Stimulated activated naive CD8-positive, alpha-beta T cell treated with anti-CD3 and anti-CD28 coated beads, Interleukin-15, amount 100 ng/mL, for 72 hours (primary cell): Measurements from ENCODE around the gene C8G.

ENCODE experiments used
- ATAC-seq: fragments of 150-1000 bp; cut with Tn5 transposase; 2 replicates; pipeline ENCODE4 v1.10.0; 2021; ENCODE audit warnings: mild to moderate bottlenecking, moderate library complexity
- DNase-seq, 2 donors: peaks; one replicate each; pipeline ENCODE4 v3.0.0; 2021 to 2022
- H3K27ac Mint-ChIP-seq, 2 donors: one replicate each; pipeline ENCODE4 v1.8.0; 2022; ENCODE audit warnings: mild to moderate bottlenecking in 2 of 2, mixed read lengths in 2 of 2, moderate library complexity in 2 of 2
- H3K27me3 Mint-ChIP-seq: one replicate; pipeline ENCODE4 v1.8.0; 2022; ENCODE audit warnings: mixed read lengths
- H3K4me1 Mint-ChIP-seq: one replicate; pipeline ENCODE4 v1.8.0; 2022; ENCODE audit warnings: mild to moderate bottlenecking, mixed read lengths
- H3K4me3 Mint-ChIP-seq, 2 donors: one replicate each; pipeline ENCODE4 v1.8.0; 2022; ENCODE audit warnings: mild to moderate bottlenecking in 2 of 2, mixed read lengths in 2 of 2, moderate library complexity in 1 of 2
- H3K9me3 Mint-ChIP-seq, 2 donors: one replicate each; pipeline ENCODE4 v1.8.0; 2022; ENCODE audit warnings: mixed read lengths in 2 of 2

Gene C8G

GRCh38 chr9:136974817-136975535 is 29.9 kb downstream of the C8G start:
- H3K9me3 Mint-ChIP-seq = no peaks in the 10 kb centered on the region
- H3K27me3 Mint-ChIP-seq = no peaks in the 10 kb centered on the region
- ATAC-seq (no peak), DNase-seq (no peak)
- no peak overlapping the region for H3K27ac Mint-ChIP-seq
- no peak overlapping the region for H3K4me3 Mint-ChIP-seq
- H3K4me1 Mint-ChIP-seq = peaks cover 43% of the 10 kb centered on the region

DNA sequence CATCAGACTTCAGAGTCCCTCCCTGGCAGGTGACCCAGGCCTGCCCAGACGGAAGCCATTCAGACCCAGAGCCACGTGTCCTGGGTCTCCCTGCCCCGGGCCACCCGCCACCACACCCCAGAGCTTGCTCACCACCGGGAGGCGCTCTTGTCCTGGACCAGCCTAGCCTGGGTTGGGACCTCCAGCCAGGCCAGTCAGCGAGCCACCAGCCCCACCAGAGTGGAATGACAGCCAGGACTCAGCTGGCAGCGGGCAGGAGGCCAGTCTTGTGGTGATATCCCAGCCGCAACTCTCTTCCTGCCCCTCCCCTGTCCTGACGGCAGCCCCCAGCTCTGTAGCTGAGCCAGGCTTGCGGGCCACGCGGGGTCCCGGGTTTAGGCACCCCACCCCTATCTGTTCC is 30.6 kb downstream of the C8G start:
- H3K27me3 Mint-ChIP-seq = no peaks in the 10 kb centered on the region
- H3K27ac Mint-ChIP-seq = no peak overlapping the region
- no peak overlapping the region for H3K4me3 Mint-ChIP-seq
- peak in 1 of 2 donors; percentile 56 for DNase-seq
- peaks cover 37% of the 10 kb centered on the region for H3K4me1 Mint-ChIP-seq
- peak; percentile 19 for ATAC-seq
- no peaks in the 10 kb centered on the region for H3K9me3 Mint-ChIP-seq

- Mint-ChIP-seq H3K4me3 (peak within 1 kb of the TSS; percentile 22 to 51), H3K4me1 (peaks cover 36% of the 10 kb centered on the region), H3K27me3 (no peaks in the 10 kb centered on the region), H3K27ac (no peak within 1 kb of the TSS), H3K9me3 (no peaks in the 10 kb centered on the region)
- DNase-seq (no peak), ATAC-seq (no peak)
These were observed 32.2 kb downstream of the C8G start, which contains the start of gene PTGDS for GRCh38 chr9:136977223-136977622. PTGDS (plus strand) TSS chr9:136977504; CDS start chr9:136977579, 75 bp downstream.

GRCh38 chr9:136977649-136978072 is 32.6 kb downstream of the C8G start:
- Mint-ChIP-seq H3K27ac (no peak overlapping the region), H3K9me3 (no peaks in the 10 kb centered on the region), H3K27me3 (no peaks in the 10 kb centered on the region), H3K4me3 (peak overlapping the region; percentile 22 to 51), H3K4me1 (peaks cover 36% of the 10 kb centered on the region)
- ATAC-seq (no peak), DNase-seq (no peak)

- Mint-ChIP-seq H3K4me1 (peaks cover 36% of the 10 kb centered on the region), H3K4me3 (peak overlapping the region in 1 of 2 donors; percentile 22), H3K27me3 (peaks cover under 1% of the 10 kb centered on the region), H3K9me3 (no peaks in the 10 kb centered on the region), H3K27ac (no peak overlapping the region)
- ATAC-seq (peak; percentile 16), DNase-seq (peak; percentile 61 to 69)
These were observed 33.2 kb downstream of the C8G start for GRCh38 chr9:136978073-136978864.

DNA sequence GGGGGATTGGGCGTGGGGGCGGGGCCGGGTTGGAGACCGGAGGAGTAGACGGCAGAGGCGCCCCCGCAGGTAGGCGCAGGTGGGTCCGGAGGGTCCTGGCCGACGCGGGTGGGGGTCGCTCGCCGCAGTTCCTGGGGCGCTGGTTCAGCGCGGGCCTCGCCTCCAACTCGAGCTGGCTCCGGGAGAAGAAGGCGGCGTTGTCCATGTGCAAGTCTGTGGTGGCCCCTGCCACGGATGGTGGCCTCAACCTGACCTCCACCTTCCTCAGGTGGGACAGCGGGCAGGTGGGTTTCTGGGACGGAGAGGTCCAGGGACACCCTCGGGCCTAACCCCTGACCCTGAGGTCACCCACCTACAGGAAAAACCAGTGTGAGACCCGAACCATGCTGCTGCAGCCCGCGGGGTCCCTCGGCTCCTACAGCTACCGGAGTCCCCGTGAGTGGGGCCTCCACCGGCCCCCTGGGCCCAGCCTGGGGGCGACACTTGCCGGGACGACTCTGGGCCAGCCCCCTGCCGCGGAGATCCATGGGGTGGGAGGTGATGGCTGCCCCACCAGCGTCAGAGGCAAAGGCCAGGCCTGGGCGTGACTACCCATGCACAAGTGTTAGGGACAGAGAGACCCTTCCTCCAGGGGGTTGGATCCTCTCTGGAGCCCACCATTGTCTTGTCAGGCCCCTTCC is 34.0 kb downstream of the C8G start:
- no peak overlapping the region for H3K27ac Mint-ChIP-seq
- no peaks in the 10 kb centered on the region for H3K9me3 Mint-ChIP-seq
- ATAC-seq (no peak), DNase-seq (no peak)
- no peak overlapping the region for H3K4me3 Mint-ChIP-seq
- peaks cover 34% of the 10 kb centered on the region for H3K4me1 Mint-ChIP-seq
- peaks cover 7% of the 10 kb centered on the region for H3K27me3 Mint-ChIP-seq

DNA sequence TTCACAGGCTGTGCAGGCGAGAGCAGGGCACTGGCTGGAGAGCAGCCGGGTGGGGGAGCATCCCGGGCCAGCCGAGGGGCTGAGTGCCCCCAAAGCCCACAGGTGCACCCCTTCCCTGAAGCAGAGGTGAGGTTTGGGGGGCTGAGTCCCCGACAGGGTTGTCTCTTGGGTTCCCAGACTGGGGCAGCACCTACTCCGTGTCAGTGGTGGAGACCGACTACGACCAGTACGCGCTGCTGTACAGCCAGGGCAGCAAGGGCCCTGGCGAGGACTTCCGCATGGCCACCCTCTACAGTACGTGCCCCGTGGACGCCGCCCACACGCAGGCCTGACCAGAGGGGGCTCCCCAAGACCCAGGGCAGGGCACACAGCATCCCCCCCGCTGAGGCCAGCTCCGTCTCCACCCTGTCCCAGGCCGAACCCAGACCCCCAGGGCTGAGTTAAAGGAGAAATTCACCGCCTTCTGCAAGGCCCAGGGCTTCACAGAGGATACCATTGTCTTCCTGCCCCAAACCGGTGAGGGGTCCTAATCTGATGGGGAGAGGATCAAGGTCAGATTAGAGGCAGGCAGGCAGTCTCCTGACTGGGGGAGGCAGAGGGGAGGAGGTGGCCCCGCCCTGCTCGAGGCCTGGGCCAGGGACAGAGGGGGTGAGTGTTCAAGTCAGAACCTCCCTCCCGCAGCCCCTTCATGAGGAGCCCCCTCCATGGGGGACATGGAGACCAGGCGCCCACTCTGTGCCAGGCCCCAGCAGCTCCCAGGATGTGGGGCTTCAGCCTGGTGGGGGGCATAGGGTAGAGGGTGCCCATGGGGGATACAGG is 34.9 kb downstream of the C8G start:
- ATAC-seq (no peak), DNase-seq (no peak)
- H3K27ac Mint-ChIP-seq = no peak overlapping the region
- H3K27me3 Mint-ChIP-seq = peaks cover 14% of the 10 kb centered on the region
- no peak overlapping the region for H3K4me3 Mint-ChIP-seq
- H3K9me3 Mint-ChIP-seq = no peaks in the 10 kb centered on the region
- H3K4me1 Mint-ChIP-seq = peaks cover 27% of the 10 kb centered on the region

GRCh38 chr9:136980669-136981478 is 35.8 kb downstream of the C8G start:
- ATAC-seq (no peak), DNase-seq (no peak)
- H3K4me3 Mint-ChIP-seq = no peak overlapping the region
- H3K27ac Mint-ChIP-seq = no peak overlapping the region
- peaks cover 18% of the 10 kb centered on the region for H3K4me1 Mint-ChIP-seq
- H3K27me3 Mint-ChIP-seq = peaks cover 18% of the 10 kb centered on the region
- no peaks in the 10 kb centered on the region for H3K9me3 Mint-ChIP-seq

DNA sequence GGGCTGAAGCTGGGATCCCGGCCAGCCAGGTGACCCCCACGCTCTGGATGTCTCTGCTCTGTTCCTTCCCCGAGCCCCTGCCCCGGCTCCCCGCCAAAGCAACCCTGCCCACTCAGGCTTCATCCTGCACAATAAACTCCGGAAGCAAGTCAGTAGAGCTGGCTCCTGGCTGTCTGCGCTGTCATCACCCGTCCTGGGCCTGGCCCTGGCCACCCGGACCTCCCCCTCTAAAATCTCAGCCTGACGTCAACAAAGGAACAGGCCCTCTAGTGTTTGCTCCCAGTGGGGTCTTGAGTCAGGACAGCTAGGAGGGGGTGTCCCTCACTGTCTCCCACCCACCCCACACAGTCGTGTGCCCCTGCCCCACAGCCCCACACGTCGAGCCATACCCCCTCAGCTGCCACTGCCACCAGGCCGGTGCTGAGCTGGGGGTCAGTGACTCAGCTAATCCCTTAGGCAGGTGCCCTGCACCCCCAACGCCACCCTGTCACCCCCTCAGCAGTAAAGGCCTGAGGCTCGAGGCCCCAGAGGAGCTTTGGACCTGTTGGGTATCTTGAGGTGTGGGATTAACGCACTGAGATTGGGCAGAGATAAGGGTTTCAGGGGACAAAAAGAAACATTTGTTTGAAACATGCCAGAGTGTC is 36.7 kb downstream of the C8G start:
- ATAC-seq (no peak), DNase-seq (no peak)
- Mint-ChIP-seq H3K4me1 (peaks cover 10% of the 10 kb centered on the region), H3K27ac (no peak overlapping the region), H3K9me3 (no peaks in the 10 kb centered on the region), H3K4me3 (no peak overlapping the region), H3K27me3 (peaks cover 24% of the 10 kb centered on the region)

DNA sequence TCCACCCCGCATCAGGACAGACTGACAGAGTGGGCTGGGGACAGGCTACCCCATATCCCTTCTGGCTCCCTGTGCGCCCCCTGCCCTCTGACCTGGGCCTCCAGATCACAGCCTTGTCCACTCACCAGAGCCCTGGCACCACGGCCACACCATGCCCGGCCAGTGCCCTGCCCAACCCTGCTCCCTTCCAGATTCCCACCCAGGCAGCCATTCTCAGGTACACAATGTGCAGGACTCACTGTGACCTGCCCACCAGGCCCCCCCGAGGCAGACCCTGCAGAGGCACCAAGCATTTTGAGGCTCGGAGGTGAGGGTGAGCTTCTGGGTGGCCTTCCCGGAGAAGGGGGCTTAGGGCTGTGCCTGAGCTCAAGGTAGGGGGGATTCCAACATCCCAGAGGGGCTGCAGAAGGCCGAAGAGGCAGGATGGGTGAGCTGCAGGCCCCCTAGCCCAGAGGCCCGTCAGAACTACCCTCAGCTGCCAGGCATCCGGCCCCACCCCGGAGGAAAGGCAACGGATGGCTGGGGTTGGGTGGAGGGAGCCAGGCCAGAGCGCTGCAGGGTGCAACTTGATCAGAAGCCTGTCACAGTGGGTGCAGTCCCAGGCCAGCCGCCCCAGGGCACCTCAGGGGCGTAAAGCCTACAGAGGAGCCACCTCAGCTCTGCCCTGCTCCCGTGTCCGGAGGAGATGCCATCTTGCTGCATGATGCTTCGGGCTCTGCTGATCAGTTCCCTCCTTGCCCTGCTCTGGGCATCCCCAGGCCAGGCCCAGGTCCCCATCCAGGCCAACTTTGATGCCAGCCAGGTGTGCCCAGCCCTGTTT is 37.4 kb downstream of the C8G start, which contains the start of gene LCNL1:
Gene LCNL1 (plus strand): TSS at position 762 of the 820 bp plus-strand sequence. CDS start 594 bp downstream, outside the sequence.
- H3K9me3 Mint-ChIP-seq = no peaks in the 10 kb centered on the region
- H3K27ac Mint-ChIP-seq = no peak within 1 kb of the TSS
- DNase-seq (no peak), ATAC-seq (no peak)
- H3K4me1 Mint-ChIP-seq = peaks cover 3% of the 10 kb centered on the region
- H3K4me3 Mint-ChIP-seq = no peak within 1 kb of the TSS
- H3K27me3 Mint-ChIP-seq = peaks cover 30% of the 10 kb centered on the region

- Mint-ChIP-seq H3K9me3 (no peaks in the 10 kb centered on the region), H3K4me3 (no peak overlapping the region), H3K4me1 (no peaks in the 10 kb centered on the region), H3K27ac (no peak overlapping the region), H3K27me3 (peaks cover 37% of the 10 kb centered on the region)
- ATAC-seq (no peak), DNase-seq (no peak)
These were observed 38.1 kb downstream of the C8G start for GRCh38 chr9:136983167-136983566.

- no peak overlapping the region for H3K4me3 Mint-ChIP-seq
- no peaks in the 10 kb centered on the region for H3K9me3 Mint-ChIP-seq
- DNase-seq (no peak), ATAC-seq (no peak)
- peaks cover 38% of the 10 kb centered on the region for H3K27me3 Mint-ChIP-seq
- no peaks in the 10 kb centered on the region for H3K4me1 Mint-ChIP-seq
- no peak overlapping the region for H3K27ac Mint-ChIP-seq
These were observed 38.7 kb downstream of the C8G start for GRCh38 chr9:136983656-136984314.

DNA sequence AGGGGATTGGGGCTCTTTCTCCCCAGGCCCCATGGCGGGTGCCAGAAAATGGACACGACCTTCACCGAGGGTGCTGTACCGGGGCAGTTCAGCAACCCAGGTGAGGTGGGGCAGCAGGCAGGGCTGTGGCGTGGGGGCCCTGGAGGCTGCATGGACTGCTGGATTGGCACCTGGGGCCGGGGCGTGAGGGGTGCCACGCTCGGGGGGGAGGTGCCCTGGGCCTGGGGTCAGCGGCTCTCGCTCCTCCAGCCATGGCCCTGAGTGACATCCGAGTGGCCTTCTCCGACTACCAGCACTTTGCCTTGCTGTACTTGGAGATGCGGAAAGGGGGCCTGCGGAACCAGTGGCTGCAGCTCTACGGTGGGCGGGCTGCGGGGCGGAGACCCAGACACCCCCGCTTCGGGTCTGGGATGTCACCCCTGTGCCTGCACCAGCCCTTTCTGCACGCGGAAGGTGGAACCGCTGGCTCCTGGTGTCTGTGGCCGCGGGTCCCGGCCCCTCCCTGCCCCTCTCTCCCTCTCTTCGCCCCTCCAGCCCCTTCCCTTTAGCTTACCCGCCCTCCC is 39.5 kb downstream of the C8G start:
- Mint-ChIP-seq H3K9me3 (no peaks in the 10 kb centered on the region), H3K27ac (no peak overlapping the region), H3K4me3 (no peak overlapping the region), H3K27me3 (peaks cover 42% of the 10 kb centered on the region), H3K4me1 (no peaks in the 10 kb centered on the region)
- no peak for DNase-seq
- ATAC-seq = peak; percentile 26
